Measurements from ENCODE around the gene RAP1GAP2.

RAP1GAP2 gene

GRCh38 chr17:2955931-2956582, 159.8 kb downstream of the RAP1GAP2 start:
- no peaks in the 10 kb centered on the region for H3K9me2 ChIP-seq (replicated peaks; ENCODE audit: insufficient read depth, low read length)
- no peaks in the 10 kb centered on the region for H3K79me2 ChIP-seq (ENCODE audit: low read length)
- no peaks in the 10 kb centered on the region for H3K4me1 ChIP-seq (ENCODE audit: low read length)
- no peaks in the 10 kb centered on the region for H3K36me3 ChIP-seq (replicated peaks; ENCODE audit: insufficient read depth, low read length)
- H4K20me1 ChIP-seq (ENCODE audit: insufficient read depth, low read length): no peaks in the 10 kb centered on the region
- no peak overlapping the region for H3K4me3 ChIP-seq (ENCODE audit: low read length)
- TF ChIP-seq EZH2 (optimal IDR thresholded peaks at IDR 0.05; ENCODE audit: low read depth, low read length) (no peak), CTCF (IDR thresholded peaks at IDR 0.05; ENCODE audit: low read length) (no peak), EZH2phosphoT487 (IDR thresholded peaks at IDR 0.05; ENCODE audit: low read length) (no peak)
- H3K27ac ChIP-seq (ENCODE audit: low read length): no peak overlapping the region
- H3K9me3 ChIP-seq (replicated peaks; ENCODE audit: insufficient read depth, low read length): no peaks in the 10 kb centered on the region
- H2AFZ ChIP-seq (ENCODE audit: low read length): no peak overlapping the region
- H3F3A ChIP-seq (ENCODE audit: insufficient read depth, low read length): no peaks in the 10 kb centered on the region
- DNase-seq: no peak
- no peak overlapping the region for H3K4me2 ChIP-seq (ENCODE audit: low read depth, low read length)
- peaks cover 48% of the 10 kb centered on the region for H3K27me3 ChIP-seq (replicated peaks; ENCODE audit: insufficient read depth, low read length)
- H3K9ac ChIP-seq (ENCODE audit: low read length): no peak overlapping the region

- TF ChIP-seq EZH2phosphoT487 (IDR thresholded peaks at IDR 0.05; ENCODE audit: low read length) (no peak), EZH2 (optimal IDR thresholded peaks at IDR 0.05; ENCODE audit: low read depth, low read length) (no peak), CTCF (IDR thresholded peaks at IDR 0.05; ENCODE audit: low read length) (no peak)
- H3F3A ChIP-seq (ENCODE audit: insufficient read depth, low read length): no peaks in the 10 kb centered on the region
- no peaks in the 10 kb centered on the region for H3K36me3 ChIP-seq (replicated peaks; ENCODE audit: insufficient read depth, low read length)
- no peaks in the 10 kb centered on the region for H3K79me2 ChIP-seq (ENCODE audit: low read length)
- H3K9me3 ChIP-seq (replicated peaks; ENCODE audit: insufficient read depth, low read length): no peaks in the 10 kb centered on the region
- H3K9me2 ChIP-seq (replicated peaks; ENCODE audit: insufficient read depth, low read length): no peaks in the 10 kb centered on the region
- peaks cover 53% of the 10 kb centered on the region for H3K27me3 ChIP-seq (replicated peaks; ENCODE audit: insufficient read depth, low read length)
- no peaks in the 10 kb centered on the region for H4K20me1 ChIP-seq (ENCODE audit: insufficient read depth, low read length)
- no peak overlapping the region for H3K4me3 ChIP-seq (ENCODE audit: low read length)
- no peak overlapping the region for H3K4me2 ChIP-seq (ENCODE audit: low read depth, low read length)
- no peak overlapping the region for H2AFZ ChIP-seq (ENCODE audit: low read length)
- no peaks in the 10 kb centered on the region for H3K4me1 ChIP-seq (ENCODE audit: low read length)
- no peak overlapping the region for H3K27ac ChIP-seq (ENCODE audit: low read length)
- H3K9ac ChIP-seq (ENCODE audit: low read length): no peak overlapping the region
- DNase-seq: no peak
These were observed 161.5 kb downstream of the RAP1GAP2 start for GRCh38 chr17:2957631-2958286.

DNA sequence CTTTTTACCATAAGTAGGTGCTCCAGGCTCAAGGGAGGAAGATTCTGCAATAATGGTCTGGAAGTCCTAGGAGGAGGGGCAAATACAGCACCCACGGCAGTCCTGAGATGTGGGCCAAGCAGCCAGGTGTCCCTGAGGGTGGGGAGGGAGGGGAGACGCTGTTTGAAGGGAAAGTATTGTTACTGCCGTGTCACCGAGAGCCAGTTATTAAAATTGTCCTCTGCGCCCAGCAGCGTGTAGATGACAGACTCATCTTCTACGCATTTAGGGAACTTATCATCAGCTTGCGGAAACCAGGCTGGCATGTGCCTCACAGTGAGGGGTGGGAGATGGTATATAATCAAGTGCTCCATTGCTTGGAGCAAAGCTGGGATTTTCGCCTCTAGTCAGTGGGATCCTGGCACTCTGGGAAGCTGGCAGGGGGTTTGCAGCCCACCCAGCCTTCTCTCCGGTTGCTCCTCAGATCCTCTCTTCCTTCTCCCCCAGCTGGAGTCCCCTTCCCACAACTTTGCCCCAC, 162.5 kb downstream of the RAP1GAP2 start:
- Histone ChIP-seq H3K9ac (ENCODE audit: low read length) (no peak overlapping the region), H3K9me3 (replicated peaks; ENCODE audit: insufficient read depth, low read length) (no peaks in the 10 kb centered on the region), H3K4me3 (ENCODE audit: low read length) (no peak overlapping the region), H3K9me2 (replicated peaks; ENCODE audit: insufficient read depth, low read length) (no peaks in the 10 kb centered on the region), H3K4me1 (ENCODE audit: low read length) (no peaks in the 10 kb centered on the region), H2AFZ (ENCODE audit: low read length) (no peak overlapping the region), H3K36me3 (replicated peaks; ENCODE audit: insufficient read depth, low read length) (no peaks in the 10 kb centered on the region), H3K4me2 (ENCODE audit: low read depth, low read length) (no peak overlapping the region), H3K27me3 (replicated peaks; ENCODE audit: insufficient read depth, low read length) (peaks cover 56% of the 10 kb centered on the region), H3F3A (ENCODE audit: insufficient read depth, low read length) (no peaks in the 10 kb centered on the region), H3K27ac (ENCODE audit: low read length) (no peak overlapping the region), H3K79me2 (ENCODE audit: low read length) (no peaks in the 10 kb centered on the region), H4K20me1 (ENCODE audit: insufficient read depth, low read length) (no peaks in the 10 kb centered on the region)
- no peak for TF ChIP-seq EZH2phosphoT487 (IDR thresholded peaks at IDR 0.05; ENCODE audit: low read length)
- TF ChIP-seq CTCF (IDR thresholded peaks at IDR 0.05; ENCODE audit: low read length): no peak
- TF ChIP-seq EZH2 (optimal IDR thresholded peaks at IDR 0.05; ENCODE audit: low read depth, low read length): no peak
- DNase-seq: no peak

Data from MM.1S (cell line).